PC-9 (cell line): Measurements from ENCODE around the gene GCGR. TPM values are rescaled to one million over a fixed set of nuclear protein-coding genes. Genes with fewer than 3 reads are reported as not detected.

Experiments
- BruUV-seq: library from RNA; stranded (reverse); fragments of 400-500 nt; replicated peaks from 2 replicates; lab custom pipeline; 2021; lab: Mats Ljungman, UMichigan
- CTCF ChIA-PET: fragments of 300-600 bp; sonication (Branson Sonifier 250); formaldehyde crosslinking; loops from one replicate; lab custom pipeline; 2022; ENCODE audit warnings: antibody characterized with exemption; lab: Charles Lee
- POLR2A ChIA-PET: fragments of 300-600 bp; sonication (Branson Sonifier 250); formaldehyde crosslinking; loops from one replicate; lab custom pipeline; 2022; ENCODE audit warnings: antibody characterized with exemption; ENCODE audit not compliant: unreplicated experiment; lab: Charles Lee
- DNase-seq, 2 experiments: peaks; one replicate each; pipeline versions ENCODE4 v3.0.0 to v3.0.0-alpha.2; 2015 to 2022; ENCODE audit warnings: mixed read lengths in 1 of 2
- H2AFZ ChIP-seq: fragments of 200-600 bp; sonication (generic); 2 replicates; pipeline ENCODE4 v1.8.1; 2017; ENCODE audit warnings: antibody characterized with exemption
- H3F3A ChIP-seq: fragments of 200-600 bp; sonication (generic); 2 replicates; pipeline ENCODE4 v1.8.1; 2017; ENCODE audit warnings: antibody characterized with exemption, mild to moderate bottlenecking, low read depth; ENCODE audit not compliant: insufficient read depth
- H3K27ac ChIP-seq: fragments of 200-600 bp; sonication (generic); 2 replicates; pipeline ENCODE4 v1.6.1; 2016; ENCODE audit warnings: mixed run types
- H3K27me3 ChIP-seq: fragments of 200-600 bp; sonication (generic); 2 replicates; pipeline ENCODE4 v1.6.1; 2016; ENCODE audit warnings: low read depth, mixed run types; ENCODE audit not compliant: insufficient read depth
- H3K36me3 ChIP-seq: fragments of 200-600 bp; sonication (generic); 2 replicates; pipeline ENCODE4 v1.6.1; 2016; ENCODE audit warnings: low read depth, mixed run types
- H3K4me1 ChIP-seq: fragments of 200-600 bp; sonication (generic); replicated peaks from 2 replicates; pipeline ENCODE4 v1.6.1; 2016; ENCODE audit warnings: mixed run types; ENCODE audit not compliant: insufficient read depth
- H3K4me2 ChIP-seq: fragments of 200-600 bp; sonication (generic); 2 replicates; pipeline ENCODE4 v1.6.1; 2017; ENCODE audit warnings: mixed run types
- H3K4me3 ChIP-seq: fragments of 200-600 bp; sonication (generic); 2 replicates; pipeline ENCODE4 v1.6.1; 2016; ENCODE audit warnings: mixed run types
- H3K79me2 ChIP-seq: fragments of 200-600 bp; sonication (generic); 2 replicates; pipeline ENCODE4 v1.6.1; 2017; ENCODE audit warnings: low read depth, mixed run types
- H3K9me2 ChIP-seq: fragments of 200-600 bp; sonication (generic); 2 replicates; pipeline ENCODE4 v1.8.1; 2017; ENCODE audit warnings: mild to moderate bottlenecking; ENCODE audit not compliant: insufficient read depth
- H3K9me3 ChIP-seq: fragments of 200-600 bp; sonication (generic); 2 replicates; pipeline ENCODE4 v1.8.1; 2016; ENCODE audit warnings: low read depth; ENCODE audit not compliant: insufficient read depth
- H4K20me1 ChIP-seq: fragments of 200-600 bp; sonication (generic); 2 replicates; pipeline ENCODE4 v1.8.1; 2017; ENCODE audit not compliant: insufficient read depth
- EZH2 ChIP-seq: fragments of 200-600 bp; sonication (generic); IDR thresholded peaks from 2 replicates; pipeline ENCODE4 v1.8.0; 2017; ENCODE audit warnings: antibody characterized with exemption, low read depth
- intact Hi-C: fragments of 100-400 bp; cut with micrococcal nuclease; formaldehyde crosslinking; loops from one replicate; pipeline ENCODE4 v1.10.0; 2022; ENCODE audit not compliant: unreplicated experiment
- total RNA-seq: library from RNA; stranded (reverse); gene quantifications from 2 replicates; pipeline ENCODE4 v1.2.3, GENCODE V29; 2021
- TF ChIP-seq, protein P1 (sequence below): fragments of 200-600 bp; sonication (generic); conservative IDR thresholded peaks from 2 replicates; pipeline ENCODE4 v1.6.1; 2017; ENCODE audit warnings: mixed run types, antibody characterized with exemption, mild to moderate bottlenecking, moderate library complexity

The GCGR gene
- total RNA-seq, 1 experiment from 2014 or later = not detected

DNA sequence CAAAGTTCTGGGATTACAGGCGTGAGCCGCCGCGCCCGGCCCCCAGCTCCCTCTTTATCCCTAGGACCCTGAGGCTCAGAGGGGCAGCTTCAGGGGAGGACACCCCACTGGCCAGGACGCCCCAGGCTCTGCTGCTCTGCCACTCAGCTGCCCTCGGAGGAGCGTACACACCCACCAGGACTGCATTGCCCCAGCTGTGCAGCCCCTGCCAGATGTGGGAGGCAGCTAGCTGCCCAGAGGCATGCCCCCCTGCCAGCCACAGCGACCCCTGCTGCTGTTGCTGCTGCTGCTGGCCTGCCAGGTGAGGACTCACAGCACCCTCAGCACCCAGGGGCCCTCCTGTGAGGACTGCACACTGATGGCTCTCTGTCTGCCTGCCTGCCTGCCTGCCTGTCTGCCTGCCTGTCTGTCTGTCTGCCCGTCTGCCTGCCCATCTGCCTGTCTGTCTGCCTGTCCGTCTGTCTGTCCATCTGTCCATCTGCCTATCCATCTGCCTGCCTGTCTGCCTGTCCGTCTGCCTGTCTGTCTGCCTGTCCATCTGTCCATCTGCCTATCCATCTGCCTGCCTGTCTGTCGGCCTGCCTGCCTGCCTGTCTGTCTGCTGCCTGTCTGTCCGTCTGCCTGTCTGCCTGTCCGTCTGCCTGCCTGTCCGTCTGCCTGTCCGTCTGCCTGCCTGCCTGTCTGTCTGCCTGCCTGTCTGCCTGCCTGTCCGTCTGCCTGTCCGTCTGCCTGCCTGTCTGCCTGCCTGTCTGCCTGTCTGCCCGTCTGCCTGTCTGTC, 5.0 kb downstream of the GCGR start:
- H3K27ac ChIP-seq = no peak overlapping the region
- H3K4me3 ChIP-seq = no peak overlapping the region
- no peaks in the 10 kb centered on the region for H3K9me3 ChIP-seq
- H3K4me2 ChIP-seq = no peak overlapping the region
- no peaks in the 10 kb centered on the region for H3K79me2 ChIP-seq
- BruUV-seq = no TSS peak
- no peak overlapping the region for H2AFZ ChIP-seq
- H3F3A ChIP-seq = no peaks in the 10 kb centered on the region
- intact Hi-C loops = no loop called here
- no peak for DNase-seq
- H3K4me1 ChIP-seq = no peaks in the 10 kb centered on the region
- H4K20me1 ChIP-seq = no peaks in the 10 kb centered on the region
- no peaks in the 10 kb centered on the region for H3K36me3 ChIP-seq
- H3K27me3 ChIP-seq = peaks cover 33% of the 10 kb centered on the region; the same call in 1 of the 2 replicates
- no peaks in the 10 kb centered on the region for H3K9me2 ChIP-seq
- ChIA-PET CTCF (interaction anchor here (1.3 kb wide), 1 partner anchor 14 kb away, joined by 5 read pairs; no protein-coding TSS in a partner anchor), POLR2A (interaction anchor here (0.7 kb wide), 1 partner anchor 65 kb away, joined by 25 read pairs; no protein-coding TSS in a partner anchor)
- TF ChIP-seq, protein P1, sequence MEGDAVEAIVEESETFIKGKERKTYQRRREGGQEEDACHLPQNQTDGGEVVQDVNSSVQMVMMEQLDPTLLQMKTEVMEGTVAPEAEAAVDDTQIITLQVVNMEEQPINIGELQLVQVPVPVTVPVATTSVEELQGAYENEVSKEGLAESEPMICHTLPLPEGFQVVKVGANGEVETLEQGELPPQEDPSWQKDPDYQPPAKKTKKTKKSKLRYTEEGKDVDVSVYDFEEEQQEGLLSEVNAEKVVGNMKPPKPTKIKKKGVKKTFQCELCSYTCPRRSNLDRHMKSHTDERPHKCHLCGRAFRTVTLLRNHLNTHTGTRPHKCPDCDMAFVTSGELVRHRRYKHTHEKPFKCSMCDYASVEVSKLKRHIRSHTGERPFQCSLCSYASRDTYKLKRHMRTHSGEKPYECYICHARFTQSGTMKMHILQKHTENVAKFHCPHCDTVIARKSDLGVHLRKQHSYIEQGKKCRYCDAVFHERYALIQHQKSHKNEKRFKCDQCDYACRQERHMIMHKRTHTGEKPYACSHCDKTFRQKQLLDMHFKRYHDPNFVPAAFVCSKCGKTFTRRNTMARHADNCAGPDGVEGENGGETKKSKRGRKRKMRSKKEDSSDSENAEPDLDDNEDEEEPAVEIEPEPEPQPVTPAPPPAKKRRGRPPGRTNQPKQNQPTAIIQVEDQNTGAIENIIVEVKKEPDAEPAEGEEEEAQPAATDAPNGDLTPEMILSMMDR = no peak; the same call in 1 of the 2 replicates
- TF ChIP-seq EZH2 = no peak

DNA sequence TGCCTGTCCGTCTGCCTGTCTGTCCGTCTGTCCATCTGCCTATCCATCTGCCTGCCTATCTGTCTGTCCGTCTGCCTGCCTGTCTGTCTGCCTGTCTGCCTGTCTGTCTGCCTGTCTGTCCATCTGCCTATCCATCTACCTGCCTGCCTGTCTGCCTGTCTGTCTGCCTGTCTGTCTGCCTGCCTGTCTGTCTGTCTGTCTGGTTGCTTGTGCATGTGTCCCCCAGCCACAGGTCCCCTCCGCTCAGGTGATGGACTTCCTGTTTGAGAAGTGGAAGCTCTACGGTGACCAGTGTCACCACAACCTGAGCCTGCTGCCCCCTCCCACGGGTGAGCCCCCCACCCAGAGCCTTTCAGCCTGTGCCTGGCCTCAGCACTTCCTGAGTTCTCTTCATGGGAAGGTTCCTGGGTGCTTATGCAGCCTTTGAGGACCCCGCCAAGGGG, 5.6 kb downstream of the GCGR start:
- Histone ChIP-seq H3K4me3 (no peak overlapping the region), H3F3A (no peaks in the 10 kb centered on the region), H3K9me2 (no peaks in the 10 kb centered on the region), H3K4me1 (no peaks in the 10 kb centered on the region), H3K9me3 (no peaks in the 10 kb centered on the region), H3K4me2 (no peak overlapping the region), H3K27ac (no peak overlapping the region), H3K27me3 (peaks cover 33% of the 10 kb centered on the region; the same call in 1 of the 2 replicates), H2AFZ (no peak overlapping the region), H3K36me3 (no peaks in the 10 kb centered on the region), H3K79me2 (no peaks in the 10 kb centered on the region), H4K20me1 (no peaks in the 10 kb centered on the region)
- no TSS peak for BruUV-seq
- intact Hi-C loops = no loop called here
- no peak for TF ChIP-seq EZH2
- no peak for DNase-seq
- ChIA-PET POLR2A (no interaction called here), CTCF (no interaction called here)

DNA sequence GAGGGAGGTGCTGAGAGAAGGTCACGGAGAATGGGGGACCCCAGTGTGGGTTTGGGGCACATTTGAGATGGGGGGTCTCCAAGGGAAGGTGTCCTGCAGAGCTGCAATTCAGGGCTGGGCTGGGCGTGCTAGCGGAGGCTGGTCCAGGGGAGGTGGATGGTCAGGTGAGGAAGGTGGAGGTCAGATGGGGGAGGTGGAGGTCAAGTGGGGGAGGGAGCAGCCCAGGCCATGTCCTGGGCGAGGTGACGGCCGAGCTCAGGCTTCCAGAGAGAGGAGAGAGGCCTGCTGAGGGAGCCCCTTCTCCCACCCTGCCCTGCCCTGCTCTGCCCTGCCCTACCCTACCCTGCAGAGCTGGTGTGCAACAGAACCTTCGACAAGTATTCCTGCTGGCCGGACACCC, 6.5 kb downstream of the GCGR start:
- H3K27me3 ChIP-seq = peaks cover 28% of the 10 kb centered on the region; the same call in 1 of the 2 replicates
- no peak overlapping the region for H2AFZ ChIP-seq
- H3K9me2 ChIP-seq = no peaks in the 10 kb centered on the region
- intact Hi-C loops = no loop called here
- DNase-seq = no peak
- no peaks in the 10 kb centered on the region for H3K4me1 ChIP-seq
- CTCF ChIA-PET = no interaction called here
- no TSS peak for BruUV-seq
- H3F3A ChIP-seq = no peaks in the 10 kb centered on the region
- no peaks in the 10 kb centered on the region for H4K20me1 ChIP-seq
- TF ChIP-seq, protein P1 = no peak
- TF ChIP-seq EZH2 = no peak
- H3K27ac ChIP-seq = no peak overlapping the region
- H3K36me3 ChIP-seq = no peaks in the 10 kb centered on the region
- H3K79me2 ChIP-seq = no peaks in the 10 kb centered on the region
- no peaks in the 10 kb centered on the region for H3K9me3 ChIP-seq
- H3K4me3 ChIP-seq = no peak overlapping the region
- POLR2A ChIA-PET = no interaction called here
- H3K4me2 ChIP-seq = no peak overlapping the region
